Neural progenitor cell (in vitro differentiated cells): ENCODE data around the gene SLC2A14.

Experiments
- CTCF ChIP-seq: fragments of 200-600 bp; sonication (generic); IDR thresholded peaks from 2 replicates; pipeline ENCODE4 v1.5.1; 2017; ENCODE audit warnings: antibody characterized with exemption, mild to moderate bottlenecking
- EZH2phosphoT487 ChIP-seq: fragments of 200-600 bp; sonication (generic); IDR thresholded peaks from 2 replicates; pipeline ENCODE4 v1.6.1; 2017; ENCODE audit warnings: antibody characterized with exemption

- TF ChIP-seq CTCF, result no peak
- TF ChIP-seq EZH2phosphoT487, result no peak
These were observed 27.0 kb upstream of the SLC2A14 start for GRCh38 chr12:7899755-7900154.
